HG03039 (cell line): Measurements from ENCODE around the gene SDCBP2.

ENCODE experiments used
- ATAC-seq: cut with Tn5 transposase; IDR thresholded peaks from one replicate; pipeline ENCODE4 v1.9.1; 2021; ENCODE audit warnings: mild to moderate bottlenecking, moderate library complexity; ENCODE audit not compliant: unreplicated experiment

Gene SDCBP2

DNA sequence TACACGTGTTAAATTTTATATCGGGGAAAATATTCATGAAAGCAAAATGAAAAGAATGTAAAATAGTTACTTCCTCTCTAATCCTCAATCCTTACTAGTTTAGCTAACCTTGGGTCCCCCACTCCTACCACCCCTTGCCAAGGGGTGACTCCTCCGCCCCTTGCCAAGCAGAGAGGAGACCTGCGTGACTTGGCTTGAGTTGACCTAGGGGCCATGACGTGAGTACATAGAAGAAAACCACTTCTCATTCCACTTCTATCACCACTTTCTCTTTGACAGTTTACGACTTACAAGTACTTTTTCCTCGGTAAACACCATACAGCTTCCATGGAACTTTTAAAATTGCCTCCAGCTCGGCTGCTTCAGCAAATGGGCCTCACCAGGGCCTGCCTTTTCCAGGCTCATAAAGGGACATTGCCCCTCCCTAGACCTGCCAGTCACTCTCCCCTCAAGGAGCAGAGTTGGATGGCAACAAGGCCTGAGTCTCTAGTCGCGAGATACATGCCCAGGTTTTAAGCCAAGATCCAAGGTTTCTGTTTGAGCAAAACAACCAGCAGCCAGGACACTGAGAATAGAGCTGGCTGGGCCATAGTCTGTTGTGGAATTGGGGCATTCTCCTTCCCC is 29.9 kb downstream of the SDCBP2 start:
- no peak for ATAC-seq

DNA sequence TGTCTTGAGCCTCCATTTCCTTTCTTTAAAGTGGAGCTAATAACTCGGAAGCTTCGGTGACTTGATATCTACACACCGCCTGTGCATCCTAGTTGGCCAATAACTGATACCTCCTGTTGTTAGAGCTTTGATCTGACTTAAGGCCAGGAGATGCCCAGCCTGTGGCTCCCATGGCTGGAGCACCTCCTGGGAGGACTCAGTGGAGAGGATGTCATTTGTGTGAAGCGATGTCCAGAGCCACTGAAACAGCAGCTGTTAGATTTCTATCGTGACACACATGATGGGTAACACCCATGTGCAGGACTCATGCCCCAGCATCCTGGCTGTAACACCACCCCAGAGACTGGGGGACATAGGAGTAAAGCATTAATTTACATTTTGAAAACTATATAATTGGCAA is 30.8 kb downstream of the SDCBP2 start:
- ATAC-seq = no peak

DNA sequence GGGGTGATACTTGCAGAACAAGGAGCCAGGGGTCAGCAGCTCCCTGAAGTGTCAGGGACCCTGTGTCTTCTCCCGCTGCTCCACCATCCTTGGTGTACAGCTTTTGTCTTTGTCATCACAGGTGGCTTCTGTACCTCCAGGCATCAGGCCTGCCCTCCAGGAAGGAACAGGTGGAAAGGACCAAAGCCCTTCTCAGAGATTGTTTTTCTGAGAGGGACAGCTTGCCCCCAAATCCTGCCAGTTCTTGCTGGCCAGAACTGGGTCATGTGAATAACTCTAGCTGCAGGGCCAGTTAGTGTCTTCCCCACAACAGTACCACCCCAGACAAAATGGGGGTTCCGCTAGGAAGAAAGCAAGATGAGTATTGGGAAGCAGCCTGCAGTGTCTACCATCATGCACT is 31.5 kb downstream of the SDCBP2 start:
- no peak for ATAC-seq

DNA sequence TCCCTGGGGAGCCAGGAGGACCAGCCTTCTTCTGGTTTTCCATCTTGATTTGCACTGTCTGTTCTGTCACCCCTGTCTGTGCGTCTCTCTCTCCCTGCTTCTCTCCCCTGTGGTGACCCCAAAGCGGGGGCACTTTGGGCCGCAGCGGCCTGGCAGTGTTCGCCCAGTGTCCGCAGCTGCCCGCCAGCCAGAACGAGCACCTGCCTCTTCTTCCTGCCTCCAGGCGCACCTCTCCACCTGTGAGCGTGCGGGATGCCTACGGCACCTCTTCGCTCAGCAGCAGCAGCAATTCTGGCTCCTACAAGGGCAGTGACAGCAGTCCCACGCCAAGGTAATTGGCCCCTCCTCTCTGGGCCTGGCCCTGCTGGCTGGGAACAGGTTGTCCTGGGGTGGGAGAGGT is 32.0 kb downstream of the SDCBP2 start:
- ATAC-seq = no peak

DNA sequence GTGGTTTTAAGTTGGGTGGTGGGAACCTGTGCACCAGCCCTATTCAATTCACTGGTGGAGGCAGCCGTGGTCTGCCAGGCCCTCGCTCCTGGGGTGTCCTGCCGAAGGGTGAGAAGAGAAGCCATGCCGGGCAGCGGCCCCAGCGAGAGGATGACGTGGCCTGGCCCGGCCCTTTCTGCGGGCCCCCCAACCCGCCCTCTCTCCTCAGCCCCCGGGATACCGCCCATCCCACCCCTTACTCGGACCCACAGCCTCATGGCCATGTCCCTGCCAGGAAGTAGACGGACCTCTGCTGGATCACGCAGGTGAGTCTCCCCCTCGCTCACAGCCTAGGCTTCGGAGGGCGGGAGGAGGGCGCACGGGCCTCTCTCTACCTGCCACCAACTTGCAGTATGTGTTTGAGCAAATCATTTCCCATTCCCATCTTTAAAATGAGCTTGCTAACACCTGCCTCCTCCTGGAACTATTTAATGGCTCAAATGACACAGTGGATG is 32.8 kb downstream of the SDCBP2 start:
- no peak for ATAC-seq

DNA sequence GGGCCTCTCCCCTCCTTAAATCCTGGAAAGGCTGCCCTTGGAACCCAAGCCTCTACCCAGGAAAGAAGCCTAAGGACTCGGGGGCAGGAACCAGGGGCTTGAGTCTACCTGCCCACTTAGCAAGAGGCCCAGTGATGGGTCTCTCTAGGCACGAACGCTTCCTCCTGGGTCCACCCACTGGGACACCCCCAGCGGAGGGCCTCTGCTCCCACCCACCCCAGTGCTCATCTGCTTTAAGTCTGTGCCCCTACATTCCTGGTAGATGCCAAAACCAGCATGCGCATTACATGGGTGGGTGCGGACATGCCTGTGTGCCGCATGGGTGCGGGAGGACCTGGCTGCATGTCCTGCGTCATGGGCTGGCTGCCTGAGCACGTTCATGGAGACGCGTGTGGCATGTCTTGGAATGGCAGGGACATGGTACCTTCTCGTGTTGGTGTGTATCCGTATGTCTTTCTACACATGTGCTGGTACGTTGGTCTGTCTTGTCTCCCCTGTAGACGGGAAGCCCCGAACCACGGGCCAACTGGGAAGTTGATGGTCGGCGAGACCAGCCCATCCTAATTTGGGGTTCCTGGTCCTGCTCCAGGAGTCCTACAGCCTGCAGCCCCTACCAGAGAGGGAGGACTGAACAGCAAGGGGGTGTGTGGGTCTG is 33.5 kb downstream of the SDCBP2 start:
- ATAC-seq = no peak

DNA sequence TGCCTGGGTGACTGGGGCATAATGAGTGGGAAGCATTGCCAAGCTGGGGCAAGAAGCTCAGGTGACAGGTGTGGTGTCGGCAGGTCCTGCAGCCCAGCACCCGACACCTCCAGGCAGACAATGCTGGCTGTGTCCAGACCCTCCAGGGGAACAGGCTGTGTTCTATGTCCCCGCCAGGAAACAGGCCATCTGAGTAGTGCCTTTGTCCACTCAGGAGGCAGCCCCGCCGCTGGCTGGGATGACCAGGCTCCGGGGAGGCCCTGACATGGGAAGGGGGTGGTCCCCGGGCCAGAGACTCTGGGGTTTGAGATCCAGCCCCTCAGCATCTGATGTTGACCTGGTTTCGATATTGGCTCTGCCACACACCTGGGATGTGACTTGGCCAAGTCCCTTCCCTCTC is 34.4 kb downstream of the SDCBP2 start:
- no peak for ATAC-seq

DNA sequence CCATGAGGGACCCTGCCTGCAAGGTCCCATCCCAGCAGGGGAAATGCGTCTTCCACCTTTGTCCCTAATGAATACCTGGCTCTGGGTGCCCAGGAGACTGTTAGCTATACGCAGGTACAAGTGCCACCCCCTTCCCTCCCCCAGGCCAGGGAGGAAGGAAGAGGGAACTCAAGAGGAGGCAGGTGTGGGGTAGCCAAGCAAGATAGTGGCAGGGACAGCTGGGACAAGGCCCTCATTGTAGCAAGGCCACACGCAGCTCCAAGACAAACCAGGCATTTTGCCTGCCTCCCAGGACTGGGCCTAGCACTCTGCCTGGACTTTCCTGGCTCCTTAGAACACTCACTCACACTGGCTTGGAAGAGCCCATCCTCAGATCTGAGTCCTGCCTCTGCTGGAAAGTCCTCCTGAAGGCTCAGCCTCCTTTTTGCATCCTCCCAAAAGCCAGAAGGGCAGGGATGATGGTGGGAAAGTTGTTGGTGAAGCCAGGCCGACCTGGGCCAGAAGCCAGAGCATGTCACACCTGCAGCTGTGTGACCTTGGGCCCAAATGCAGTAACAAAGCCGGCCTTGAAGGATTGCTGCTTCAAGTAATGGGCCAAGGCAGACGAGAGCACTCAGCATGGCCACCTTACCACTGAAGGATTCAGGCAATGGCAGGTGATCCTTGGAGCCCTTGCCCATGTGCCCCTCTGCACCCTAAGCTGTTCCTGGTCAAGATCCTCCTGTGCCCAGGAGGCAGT is 35.1 kb downstream of the SDCBP2 start:
- no peak for ATAC-seq

DNA sequence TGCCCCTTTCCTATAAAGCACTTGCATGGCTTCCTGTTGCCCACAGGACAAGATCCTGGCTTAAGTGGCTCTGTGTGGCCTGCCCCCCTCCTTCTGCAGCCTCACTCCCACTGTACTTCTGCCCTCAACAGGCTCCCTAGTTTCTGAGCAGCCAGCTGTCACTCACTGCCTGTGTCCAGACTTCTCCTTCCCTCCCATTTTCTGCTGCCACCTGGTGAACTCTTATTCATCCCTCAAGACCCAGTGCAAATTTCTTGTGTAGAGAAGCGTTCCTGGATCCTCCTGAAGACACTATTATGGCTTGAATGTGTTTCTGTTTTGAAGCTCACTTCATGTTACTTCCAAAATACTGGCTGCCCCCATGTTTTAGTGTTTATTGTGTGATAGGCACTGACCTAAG is 36.3 kb downstream of the SDCBP2 start:
- no peak for ATAC-seq

DNA sequence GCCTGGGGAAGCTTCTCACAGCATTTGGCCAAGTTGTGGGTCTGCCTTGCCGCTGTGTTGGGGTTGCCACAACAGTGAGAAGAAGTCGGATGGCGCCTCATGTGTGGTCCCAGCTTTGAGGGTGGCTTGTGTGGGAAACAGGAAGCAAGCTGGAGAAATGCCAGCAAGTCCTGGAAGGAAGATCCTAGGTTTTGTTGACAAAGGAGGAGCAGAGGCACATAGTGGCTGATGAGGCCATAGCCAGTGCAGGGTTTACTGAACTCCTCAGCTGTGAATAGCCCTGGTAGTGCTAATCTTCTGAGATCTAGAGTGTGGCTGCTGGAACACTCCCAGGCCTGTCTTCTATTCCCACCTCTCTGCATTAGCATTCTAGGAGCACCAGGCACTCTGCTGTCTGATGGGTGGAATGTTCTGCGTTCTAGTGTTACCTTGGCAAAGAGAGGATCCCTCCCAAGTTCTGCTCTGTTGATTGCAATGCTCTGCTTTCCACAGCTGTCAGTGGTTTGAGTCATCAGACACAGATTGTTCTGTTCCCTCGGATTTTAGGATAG is 37.7 kb downstream of the SDCBP2 start:
- ATAC-seq = no peak

DNA sequence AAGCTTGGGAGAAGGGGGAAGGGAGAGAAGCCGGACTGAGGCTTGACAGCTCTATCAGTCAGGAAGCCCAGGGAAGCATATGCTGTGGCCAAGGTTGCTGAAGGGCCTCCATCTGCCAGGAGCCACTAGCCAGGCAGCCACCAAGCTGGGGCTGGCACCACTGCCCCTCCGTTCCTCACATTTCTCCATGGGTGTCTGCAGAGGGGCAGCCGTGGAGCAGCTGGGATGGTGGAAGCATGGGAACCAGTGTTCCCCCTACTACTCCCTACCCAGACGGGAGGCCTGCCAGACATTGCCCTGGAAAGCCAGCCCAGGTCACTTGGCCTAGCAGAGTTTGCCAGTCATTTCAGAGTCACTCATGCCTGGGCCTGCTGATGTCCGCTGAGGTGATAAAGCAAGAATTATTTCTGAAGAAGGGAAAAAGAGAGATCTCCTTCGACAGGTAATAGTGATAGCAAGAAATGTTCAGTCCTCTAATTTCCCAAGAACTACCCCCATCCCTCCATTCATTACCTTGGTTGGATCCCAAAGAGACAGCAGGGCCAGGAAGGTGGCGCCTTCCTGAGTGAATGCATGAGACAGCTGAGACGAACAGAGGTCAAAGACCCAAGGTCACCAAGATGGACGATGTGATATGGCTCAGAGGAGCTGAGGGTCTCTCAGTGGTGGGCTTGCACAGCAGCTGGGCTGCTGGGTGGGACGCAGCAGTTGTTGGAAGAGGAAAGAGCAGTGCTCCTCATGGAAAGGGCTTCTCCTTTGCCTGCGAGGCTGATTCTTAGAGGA is 41.0 kb downstream of the SDCBP2 start:
- ATAC-seq = no peak

DNA sequence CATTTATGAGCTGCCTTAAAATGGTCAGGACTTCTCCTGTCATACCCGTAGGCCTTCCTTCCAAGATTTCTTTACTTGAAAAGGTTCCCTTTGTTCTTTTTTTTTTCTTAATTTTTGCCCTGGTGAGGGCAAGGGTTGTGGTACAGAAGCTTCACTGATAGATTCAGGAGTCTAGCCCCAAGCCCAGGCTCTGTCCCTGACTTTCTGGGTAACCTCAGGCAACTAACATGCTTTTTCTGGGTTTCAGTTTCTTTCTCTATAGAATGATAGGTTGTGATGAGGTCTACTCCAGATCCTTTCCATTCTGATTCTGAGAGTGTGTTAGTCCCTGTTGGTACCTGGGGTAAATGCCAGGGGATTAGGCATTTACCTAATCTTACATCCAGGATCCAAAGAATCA is 41.6 kb downstream of the SDCBP2 start:
- no peak for ATAC-seq

DNA sequence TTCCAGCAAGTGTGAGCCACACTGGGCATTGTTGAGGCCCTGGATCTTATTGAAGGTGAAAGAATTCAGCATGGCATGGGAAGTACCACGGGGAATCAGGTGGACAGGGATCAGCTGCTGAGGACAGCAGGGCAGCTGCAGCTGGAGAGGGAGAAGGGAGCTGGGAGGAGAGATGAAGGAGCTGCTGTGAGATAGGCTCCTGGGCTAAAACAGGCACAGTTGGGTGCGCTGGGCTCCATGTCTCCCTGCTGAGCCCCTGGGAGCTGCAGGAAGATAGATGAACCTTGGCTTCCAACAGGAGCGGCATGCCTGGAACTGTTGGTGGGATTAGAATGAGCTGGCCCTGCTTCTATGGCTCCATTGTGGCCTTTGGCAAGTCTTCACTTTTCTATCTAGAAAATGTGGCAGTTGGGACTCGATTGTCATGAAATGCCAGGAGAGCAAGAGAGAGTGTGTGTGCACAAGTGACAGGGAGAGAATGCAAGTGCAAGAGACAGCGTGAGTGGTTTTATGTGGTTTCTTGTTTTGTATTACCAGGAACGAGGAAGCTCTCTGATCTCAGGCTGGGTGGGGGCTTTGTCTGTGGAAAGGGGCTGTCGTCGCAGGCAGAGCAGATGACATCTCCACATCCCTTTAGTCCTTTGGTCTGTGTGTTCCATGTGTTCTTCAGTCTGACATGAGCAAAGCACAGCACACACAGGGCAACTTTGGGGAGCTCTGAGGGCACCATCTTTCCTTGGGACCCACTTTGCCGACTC is 42.5 kb downstream of the SDCBP2 start:
- ATAC-seq = no peak

DNA sequence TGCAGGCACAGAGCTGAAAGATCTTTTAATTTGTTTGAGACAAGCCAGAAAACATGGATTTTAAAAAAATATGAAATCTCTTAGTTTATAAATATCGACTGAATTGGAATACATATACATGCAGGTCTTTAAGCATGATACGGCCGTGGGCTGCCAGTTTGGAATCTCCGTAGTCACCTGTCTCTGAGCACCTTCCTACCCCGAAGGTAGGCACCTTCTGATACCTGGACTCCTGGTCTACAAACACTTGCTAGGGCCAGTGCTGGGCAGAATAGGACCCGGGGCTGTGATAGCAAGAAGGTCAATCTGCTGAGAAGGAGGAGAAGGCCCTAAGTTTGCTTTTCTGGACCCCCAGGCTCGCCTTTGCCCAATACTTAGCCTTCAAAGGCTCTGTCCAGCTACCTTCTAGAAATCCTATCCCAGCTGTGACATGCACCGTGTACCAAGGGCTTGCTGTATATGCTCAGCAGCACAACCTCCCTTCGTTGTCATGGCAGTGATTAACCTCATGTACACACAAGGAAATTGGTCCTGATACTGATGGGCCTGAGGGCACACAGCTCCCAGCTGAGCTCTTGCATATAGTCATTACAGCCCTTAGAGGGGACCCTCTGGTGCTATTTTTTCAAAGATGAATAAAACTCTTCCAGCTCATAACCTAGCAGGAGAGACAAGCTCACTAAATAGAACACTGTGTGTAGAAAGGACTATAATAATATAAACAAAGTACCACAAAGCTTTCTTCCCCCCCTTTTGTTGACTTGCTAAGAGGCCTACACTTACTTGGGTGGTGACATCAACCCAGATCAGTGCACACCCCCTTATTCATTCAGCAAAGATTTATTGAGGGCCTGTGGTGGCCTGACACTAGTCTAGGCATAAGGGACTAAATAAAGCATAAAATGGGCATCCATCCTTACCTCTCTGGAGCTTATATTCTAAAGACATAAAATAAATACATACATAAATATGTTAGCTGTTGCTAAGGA is 45.1 kb downstream of the SDCBP2 start:
- ATAC-seq = no peak

DNA sequence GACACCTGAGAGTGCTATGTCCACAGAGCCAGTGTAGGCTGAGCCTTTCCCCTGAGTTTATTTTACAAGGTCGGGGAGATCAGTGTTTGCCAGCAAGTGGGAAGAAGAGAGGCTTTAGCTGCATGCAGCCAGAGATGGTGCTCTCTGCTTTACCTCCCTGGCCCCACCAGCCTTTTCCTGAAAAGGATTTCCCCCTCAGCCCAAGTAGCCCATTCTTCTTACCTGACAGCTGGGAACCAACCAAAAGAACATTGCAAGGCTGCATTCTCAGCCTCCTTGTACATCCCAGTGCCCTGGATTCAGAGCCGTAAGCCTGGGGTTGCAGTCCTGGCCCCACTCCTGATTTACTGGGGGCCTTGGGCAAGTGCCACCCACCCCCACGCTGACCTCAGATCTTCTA is 46.0 kb downstream of the SDCBP2 start:
- no peak for ATAC-seq

DNA sequence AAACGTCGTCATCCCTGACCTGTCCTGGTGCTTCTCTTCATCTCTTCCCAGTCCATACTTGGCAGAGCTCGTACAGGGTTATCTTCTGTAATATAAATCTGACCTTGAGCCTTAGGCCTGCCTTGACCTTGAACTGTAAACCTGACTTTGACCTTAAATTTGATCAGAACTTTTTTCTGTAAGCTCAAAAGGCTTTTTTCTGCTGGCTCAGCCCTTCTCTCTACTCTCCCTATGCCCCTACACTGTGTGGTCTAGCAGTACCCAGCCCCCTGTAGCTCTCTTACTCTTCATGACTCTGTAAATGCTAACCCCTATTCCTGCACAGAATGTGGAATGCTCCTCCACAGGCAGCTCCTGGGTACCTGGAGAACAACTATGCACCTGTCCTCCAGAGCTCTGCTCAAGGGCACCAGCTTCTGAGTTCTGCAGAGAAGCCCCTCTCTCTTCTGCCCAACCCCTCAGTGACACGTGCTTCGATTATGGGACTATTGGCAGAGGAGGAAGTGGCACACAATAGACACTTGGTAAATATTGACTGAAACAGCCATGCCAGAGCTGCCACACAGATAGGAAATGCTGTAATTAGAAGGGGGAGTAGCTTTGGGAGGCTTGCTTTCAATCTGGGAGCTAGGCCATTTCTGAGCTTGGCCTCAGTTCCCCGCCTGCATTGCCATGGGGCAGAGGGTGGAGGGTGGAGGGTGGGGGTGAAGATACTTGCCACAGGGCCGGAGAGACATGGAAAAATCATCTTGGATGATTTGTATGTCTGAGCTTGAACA is 47.5 kb downstream of the SDCBP2 start:
- no peak for ATAC-seq

DNA sequence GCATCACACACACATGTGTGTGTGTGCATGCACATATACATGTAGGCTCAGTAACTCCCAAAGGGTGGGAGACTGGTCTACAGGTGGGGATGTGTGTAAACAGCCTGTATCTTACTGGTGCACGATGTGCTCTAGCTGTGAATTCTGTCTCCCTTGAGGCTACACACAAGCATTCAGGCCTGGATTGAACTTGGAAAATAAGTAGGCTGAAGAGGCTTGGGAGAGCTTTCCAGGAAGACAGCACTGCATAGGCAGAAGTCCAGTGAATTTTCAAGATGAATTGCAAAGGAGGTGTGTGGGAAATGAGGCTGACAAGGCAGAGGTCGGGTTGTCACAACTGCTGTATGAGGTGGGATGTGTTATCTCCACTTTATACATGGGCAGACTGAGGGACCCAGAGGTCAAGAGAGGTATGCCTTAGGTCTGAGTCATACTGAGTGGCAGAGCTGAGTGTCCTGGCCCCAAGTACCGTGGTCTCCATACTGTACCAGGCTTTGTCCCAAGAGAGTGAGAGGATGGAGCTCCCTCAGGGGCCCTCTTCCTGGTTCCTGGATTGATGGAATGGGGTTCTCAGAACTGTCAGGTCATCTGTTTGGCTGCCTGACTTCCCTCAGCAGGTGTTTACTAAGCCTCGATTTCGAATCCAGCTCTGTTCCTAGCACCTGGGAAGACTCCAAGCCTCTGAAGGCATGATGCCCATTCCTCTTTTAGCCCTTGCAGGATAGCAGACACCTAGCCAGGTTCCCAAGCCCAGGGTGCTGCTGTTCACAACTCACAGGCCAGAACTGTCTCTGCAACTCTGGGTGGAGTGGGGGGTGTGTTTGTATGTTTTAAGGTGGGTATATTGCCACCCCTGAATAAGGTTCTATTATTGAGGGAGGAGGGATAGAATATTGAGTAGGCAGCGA is 48.5 kb downstream of the SDCBP2 start:
- no peak for ATAC-seq
